Ascending aorta (tissue), 2 donors: ENCODE results near the gene TIMM21. TPM values are rescaled to one million over a fixed set of nuclear protein-coding genes. Genes with fewer than 3 reads are reported as not detected.

ENCODE experiments used
- DNase-seq, 2 donors: peaks; one replicate each; pipeline ENCODE4 v3.0.0-alpha.2; 2019; ENCODE audit warnings: low spot score in 2 of 2
- H3K27ac ChIP-seq, 2 donors: fragments of 200-600 bp; sonication (generic); one replicate each; pipeline ENCODE4 v1.5.1; 2016 to 2017; ENCODE audit warnings: mild to moderate bottlenecking in 1 of 2
- H3K27me3 ChIP-seq: fragments of 200-600 bp; sonication (generic); one replicate; pipeline ENCODE4 v1.5.1; 2017
- H3K36me3 ChIP-seq, 2 donors: fragments of 200-600 bp; sonication (generic); one replicate each; pipeline ENCODE4 v1.5.1; 2016
- H3K4me1 ChIP-seq, 2 donors: fragments of 200-600 bp; sonication (generic); one replicate each; pipeline ENCODE4 v1.5.1; 2016 to 2017; ENCODE audit warnings: mild to moderate bottlenecking in 1 of 2
- H3K4me3 ChIP-seq, 2 donors: fragments of 200-600 bp; sonication (generic); one replicate each; pipeline ENCODE4 v1.5.1; 2016 to 2017; ENCODE audit warnings: mild to moderate bottlenecking in 1 of 2
- H3K9me3 ChIP-seq, 2 donors: fragments of 200-600 bp; sonication (generic); one replicate each; pipeline ENCODE4 v1.5.1; 2016
- intact Hi-C: fragments of 100-400 bp; cut with DNase I; formaldehyde crosslinking; loops from one replicate; pipeline ENCODE4 v1.15.1; 2023
- total RNA-seq: library from RNA; depleted of rRNA; stranded (reverse); fragments of >200 nt; gene quantifications from one replicate; pipeline ENCODE4 v1.1.0, GENCODE V29; 2016
- TF ChIP-seq, protein P1 (sequence below), 3 experiments: fragments of 200-600 bp in 2 of 3; fragments of 450-650 bp in 1 of 3; sonication (generic) in 2 of 3; IDR thresholded peaks; one replicate each; pipeline ENCODE4 v1.5.1; 2016 to 2019; ENCODE audit warnings: antibody characterized with exemption in 3 of 3, mild to moderate bottlenecking in 1 of 3, moderate library complexity in 1 of 3

TIMM21 gene
- total RNA-seq, 1 donor from 2014 or later: 27.2 TPM

DNA sequence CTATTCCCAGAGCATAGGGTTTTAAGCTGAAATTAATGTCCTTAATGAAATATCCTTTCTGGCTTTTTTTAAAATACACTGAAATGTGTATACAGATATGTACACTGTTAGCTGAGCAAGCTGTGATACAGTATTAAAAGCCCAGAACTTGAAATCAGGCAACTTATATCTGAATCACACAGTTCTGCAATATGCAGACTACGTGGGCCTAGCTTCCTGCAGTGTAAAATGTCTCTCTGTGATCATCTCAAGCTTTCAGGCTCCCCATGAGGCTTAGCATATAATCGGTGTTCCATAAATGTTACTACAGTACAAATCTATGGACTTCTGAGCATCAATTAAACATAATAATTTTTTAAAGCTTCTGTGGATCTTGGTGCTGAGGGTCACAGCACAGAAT, 8.9 kb upstream of the TIMM21 start:
- Histone ChIP-seq H3K9me3 (no peaks in the 10 kb centered on the region), H3K27ac (no peak overlapping the region), H3K4me3 (no peak overlapping the region), H3K27me3 (no peaks in the 10 kb centered on the region), H3K4me1 (no peaks in the 10 kb centered on the region), H3K36me3 (no peaks in the 10 kb centered on the region)
- intact Hi-C loops: no loop called here
- DNase-seq: no peak
- TF ChIP-seq, protein P1, sequence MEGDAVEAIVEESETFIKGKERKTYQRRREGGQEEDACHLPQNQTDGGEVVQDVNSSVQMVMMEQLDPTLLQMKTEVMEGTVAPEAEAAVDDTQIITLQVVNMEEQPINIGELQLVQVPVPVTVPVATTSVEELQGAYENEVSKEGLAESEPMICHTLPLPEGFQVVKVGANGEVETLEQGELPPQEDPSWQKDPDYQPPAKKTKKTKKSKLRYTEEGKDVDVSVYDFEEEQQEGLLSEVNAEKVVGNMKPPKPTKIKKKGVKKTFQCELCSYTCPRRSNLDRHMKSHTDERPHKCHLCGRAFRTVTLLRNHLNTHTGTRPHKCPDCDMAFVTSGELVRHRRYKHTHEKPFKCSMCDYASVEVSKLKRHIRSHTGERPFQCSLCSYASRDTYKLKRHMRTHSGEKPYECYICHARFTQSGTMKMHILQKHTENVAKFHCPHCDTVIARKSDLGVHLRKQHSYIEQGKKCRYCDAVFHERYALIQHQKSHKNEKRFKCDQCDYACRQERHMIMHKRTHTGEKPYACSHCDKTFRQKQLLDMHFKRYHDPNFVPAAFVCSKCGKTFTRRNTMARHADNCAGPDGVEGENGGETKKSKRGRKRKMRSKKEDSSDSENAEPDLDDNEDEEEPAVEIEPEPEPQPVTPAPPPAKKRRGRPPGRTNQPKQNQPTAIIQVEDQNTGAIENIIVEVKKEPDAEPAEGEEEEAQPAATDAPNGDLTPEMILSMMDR (IDR thresholded peaks at IDR 0.05): no peak

DNA sequence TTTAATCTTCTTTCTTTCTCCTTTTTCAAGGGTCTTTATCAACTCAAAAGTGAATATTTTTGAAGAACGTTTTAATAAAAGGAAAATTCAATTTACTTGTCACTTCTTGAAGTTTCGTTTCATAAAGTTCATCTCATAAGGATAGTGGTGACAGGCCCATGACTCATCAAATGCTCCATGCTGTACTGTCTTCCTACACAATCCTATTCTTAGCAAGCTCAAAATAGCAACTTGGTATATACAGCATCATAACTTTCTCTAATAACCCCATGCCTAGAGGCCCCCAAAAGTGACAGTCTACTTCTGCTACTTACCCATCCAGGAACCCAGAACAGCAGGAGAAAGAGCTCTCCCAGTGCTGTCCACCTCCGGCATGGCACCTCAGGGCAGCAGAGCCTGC, 8.4 kb upstream of the TIMM21 start:
- Histone ChIP-seq H3K4me1 (no peaks in the 10 kb centered on the region), H3K9me3 (no peaks in the 10 kb centered on the region), H3K4me3 (no peak overlapping the region), H3K27me3 (no peaks in the 10 kb centered on the region), H3K36me3 (no peaks in the 10 kb centered on the region), H3K27ac (no peak overlapping the region)
- TF ChIP-seq, protein P1 (IDR thresholded peaks at IDR 0.05): no peak
- intact Hi-C loops: no loop called here
- DNase-seq: no peak

DNA sequence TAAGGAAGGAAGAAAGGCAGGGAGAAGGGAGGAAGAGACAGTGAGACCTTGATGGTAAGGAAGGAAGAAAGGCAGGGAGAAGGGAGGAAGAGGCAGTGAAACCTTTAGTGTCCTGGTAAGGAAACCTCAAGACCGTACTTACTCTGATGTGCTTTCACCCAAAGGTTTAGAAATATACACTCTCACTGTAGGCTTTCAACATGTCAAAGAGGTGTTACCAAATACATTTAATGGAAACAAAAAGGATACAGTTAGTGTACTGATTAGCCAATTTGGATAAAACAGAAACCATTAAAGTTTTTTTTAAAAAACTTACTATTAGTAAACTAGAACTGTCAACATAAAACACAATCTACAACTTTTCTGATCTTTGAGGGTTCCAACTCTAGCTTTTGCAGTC, 7.7 kb upstream of the TIMM21 start:
- no peaks in the 10 kb centered on the region for H3K4me1 ChIP-seq
- H3K36me3 ChIP-seq: no peaks in the 10 kb centered on the region
- no peak overlapping the region for H3K27ac ChIP-seq
- TF ChIP-seq, protein P1 (IDR thresholded peaks at IDR 0.05): no peak
- no peak for DNase-seq
- no peaks in the 10 kb centered on the region for H3K27me3 ChIP-seq
- H3K4me3 ChIP-seq: no peak overlapping the region
- no peaks in the 10 kb centered on the region for H3K9me3 ChIP-seq
- intact Hi-C loops: no loop called here

DNA sequence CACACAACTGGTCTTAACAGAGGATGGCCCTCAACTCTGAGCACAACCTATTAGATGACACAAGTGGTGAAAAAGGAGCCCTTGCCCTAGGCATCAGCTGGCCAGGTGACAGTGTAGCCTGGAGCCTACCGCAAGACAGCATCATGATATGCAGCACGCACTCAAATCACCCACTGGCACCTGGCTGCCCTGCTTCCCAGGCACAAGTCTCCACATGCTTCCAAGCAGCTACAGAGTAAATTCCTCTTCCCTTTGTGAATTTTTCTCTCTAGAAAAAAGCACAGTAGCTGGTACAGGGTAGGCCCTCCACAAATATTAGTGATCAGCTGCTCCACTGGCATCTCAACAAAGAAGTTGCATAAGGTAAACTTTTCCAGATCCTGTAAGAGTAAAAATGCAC, 6.7 kb upstream of the TIMM21 start:
- TF ChIP-seq, protein P1 (IDR thresholded peaks at IDR 0.05): no peak
- Histone ChIP-seq H3K4me3 (no peak overlapping the region), H3K27me3 (no peaks in the 10 kb centered on the region), H3K9me3 (no peaks in the 10 kb centered on the region), H3K36me3 (no peaks in the 10 kb centered on the region), H3K27ac (no peak overlapping the region), H3K4me1 (no peaks in the 10 kb centered on the region)
- intact Hi-C loops: no loop called here
- no peak for DNase-seq

DNA sequence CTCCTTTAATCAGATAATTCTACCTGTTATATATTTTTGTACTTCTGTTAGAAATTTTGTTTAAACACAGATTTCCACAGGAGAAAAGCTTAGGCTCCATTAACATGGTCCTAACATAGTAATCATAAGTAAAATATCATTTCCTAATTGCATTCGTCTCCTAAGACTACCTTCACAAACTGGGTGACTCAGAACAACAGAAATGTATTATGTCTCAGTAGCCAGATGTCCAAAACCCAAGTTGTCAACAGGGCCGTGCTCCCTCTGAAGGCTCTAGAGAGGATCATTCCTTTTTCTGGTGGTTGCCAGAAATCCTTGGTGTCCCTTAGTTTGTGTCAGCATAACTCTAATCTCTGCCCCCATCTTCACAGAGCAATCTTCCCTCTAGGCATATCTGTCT, 6.1 kb upstream of the TIMM21 start:
- TF ChIP-seq, protein P1 (IDR thresholded peaks at IDR 0.05): no peak
- no peaks in the 10 kb centered on the region for H3K27me3 ChIP-seq
- no peak overlapping the region for H3K27ac ChIP-seq
- H3K9me3 ChIP-seq: no peaks in the 10 kb centered on the region
- intact Hi-C loops: no loop called here
- H3K4me3 ChIP-seq: no peak overlapping the region
- peaks cover 0 to 3% of the 10 kb centered on the region in 2 donors for H3K4me1 ChIP-seq
- H3K36me3 ChIP-seq: no peaks in the 10 kb centered on the region
- DNase-seq: no peak

DNA sequence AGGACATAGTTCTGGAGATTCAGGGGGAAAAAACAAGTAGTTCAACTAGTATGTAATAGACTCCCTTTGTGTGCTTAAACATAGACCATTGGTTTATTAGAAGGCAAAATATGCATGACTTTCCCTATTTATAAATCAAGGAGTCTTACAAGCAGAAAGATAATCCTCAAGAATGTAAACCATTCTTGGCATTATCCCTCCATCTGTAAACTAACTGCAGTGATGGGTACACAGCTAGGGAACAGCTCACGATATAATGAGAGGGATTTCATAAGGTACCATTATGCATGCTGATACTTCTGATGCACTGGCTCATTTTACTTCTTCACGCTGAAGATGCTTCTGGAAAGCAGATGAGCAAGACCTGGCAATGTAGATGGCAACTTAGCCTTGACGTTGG, 1.6 kb upstream of the TIMM21 start:
- no peak overlapping the region for H3K27ac ChIP-seq
- intact Hi-C loops: loop anchor here (2.0 kb wide), 1 partner anchor 452 kb away; no protein-coding TSS in a partner anchor
- peak overlapping the region in 1 of 2 donors; percentile 78 for H3K4me3 ChIP-seq

More for the DNA sequence above, 1.6 kb upstream of the TIMM21 start:
- Histone ChIP-seq H3K4me1 (peaks cover 4 to 12% of the 10 kb centered on the region in 2 donors), H3K27me3 (no peaks in the 10 kb centered on the region), H3K9me3 (no peaks in the 10 kb centered on the region), H3K36me3 (no peaks in the 10 kb centered on the region)
- TF ChIP-seq, protein P1 (IDR thresholded peaks at IDR 0.05): no peak
- DNase-seq: no peak
